ENCODE measurements around the gene SLC24A3.

Gene SLC24A3

GRCh38 chr20:19392344-19393130 lies 180.1 kb downstream of the SLC24A3 start:
- Histone ChIP-seq H3K36me3 (ENCODE audit: control insufficient read depth, insufficient read depth, low read length) (no peaks in the 10 kb centered on the region), H3K4me1 (ENCODE audit: control insufficient read depth, insufficient read depth, low read length) (no peaks in the 10 kb centered on the region), H3K27me3 (ENCODE audit: control insufficient read depth, insufficient read depth, low read length) (no peaks in the 10 kb centered on the region), H3K27ac (ENCODE audit: low read depth, low read length) (no peak overlapping the region), H3K9me3 (ENCODE audit: control insufficient read depth, insufficient read depth, low read depth, low read length) (no peaks in the 10 kb centered on the region; the same call in 1 of the 2 replicates), H3K4me3 (ENCODE audit: low read depth, low read length) (no peak overlapping the region), H3K9ac (ENCODE audit: low read length) (no peak overlapping the region)

DNA sequence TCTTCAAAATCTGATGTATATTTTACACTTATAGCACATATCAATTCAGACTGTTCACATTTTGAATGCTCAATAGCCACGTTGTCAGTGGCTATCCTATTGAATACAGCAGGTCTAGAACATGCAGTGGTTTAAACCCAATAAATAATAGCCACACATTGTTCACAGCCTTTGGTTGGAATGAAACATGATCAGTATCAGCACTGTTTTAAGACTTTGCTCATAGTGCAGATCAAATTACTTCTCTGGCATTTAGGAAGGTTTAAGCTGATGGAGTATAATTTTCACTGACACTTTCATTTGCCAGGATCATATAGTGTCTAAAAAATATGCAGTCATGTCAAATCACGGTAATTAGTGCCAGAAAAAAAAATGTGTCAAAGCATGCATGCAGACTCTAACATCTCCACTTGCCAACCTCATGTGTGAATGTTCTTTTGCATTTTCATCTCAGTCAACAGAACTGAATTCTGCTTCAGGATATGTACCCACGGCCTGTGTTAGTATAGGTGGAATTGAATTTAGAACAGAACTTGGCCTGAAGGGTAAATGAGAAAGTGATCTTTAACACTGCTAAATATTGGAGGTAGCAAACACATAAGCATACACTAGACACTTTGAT lies 184.1 kb downstream of the SLC24A3 start:
- H3K9ac ChIP-seq (ENCODE audit: low read length) = no peak overlapping the region
- H3K36me3 ChIP-seq (ENCODE audit: control insufficient read depth, insufficient read depth, low read length) = no peaks in the 10 kb centered on the region
- no peaks in the 10 kb centered on the region for H3K4me1 ChIP-seq (ENCODE audit: control insufficient read depth, insufficient read depth, low read length)
- no peak overlapping the region for H3K27ac ChIP-seq (ENCODE audit: low read depth, low read length)
- peaks cover 9% of the 10 kb centered on the region; the same call in 1 of the 2 replicates for H3K9me3 ChIP-seq (ENCODE audit: control insufficient read depth, insufficient read depth, low read depth, low read length)
- no peaks in the 10 kb centered on the region for H3K27me3 ChIP-seq (ENCODE audit: control insufficient read depth, insufficient read depth, low read length)
- H3K4me3 ChIP-seq (ENCODE audit: low read depth, low read length) = no peak overlapping the region

DNA sequence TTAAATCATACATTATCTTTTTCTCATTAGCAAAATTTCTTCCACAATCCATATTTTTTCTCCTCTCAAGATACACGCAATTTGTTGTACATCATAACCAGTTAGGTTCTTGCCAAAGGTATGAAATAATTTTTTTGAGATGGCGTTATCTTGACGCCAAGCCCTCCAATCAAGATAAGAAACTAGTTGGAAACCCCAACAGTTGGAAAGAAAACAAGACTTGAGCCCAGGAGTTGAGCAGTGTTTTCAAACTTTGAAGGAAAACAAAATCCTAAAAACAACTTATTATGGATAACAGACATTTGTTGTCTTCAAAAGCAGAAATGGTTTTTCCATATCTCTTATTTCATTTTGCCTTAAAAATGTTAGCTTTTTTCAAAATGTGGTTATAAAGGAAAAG lies 184.8 kb downstream of the SLC24A3 start:
- H3K9me3 ChIP-seq (ENCODE audit: control insufficient read depth, insufficient read depth, low read depth, low read length) = peaks cover 9% of the 10 kb centered on the region; the same call in 1 of the 2 replicates
- no peaks in the 10 kb centered on the region for H3K27me3 ChIP-seq (ENCODE audit: control insufficient read depth, insufficient read depth, low read length)
- no peak overlapping the region for H3K9ac ChIP-seq (ENCODE audit: low read length)
- H3K36me3 ChIP-seq (ENCODE audit: control insufficient read depth, insufficient read depth, low read length) = no peaks in the 10 kb centered on the region
- H3K27ac ChIP-seq (ENCODE audit: low read depth, low read length) = no peak overlapping the region
- no peak overlapping the region for H3K4me3 ChIP-seq (ENCODE audit: low read depth, low read length)
- H3K4me1 ChIP-seq (ENCODE audit: control insufficient read depth, insufficient read depth, low read length) = no peaks in the 10 kb centered on the region

DNA sequence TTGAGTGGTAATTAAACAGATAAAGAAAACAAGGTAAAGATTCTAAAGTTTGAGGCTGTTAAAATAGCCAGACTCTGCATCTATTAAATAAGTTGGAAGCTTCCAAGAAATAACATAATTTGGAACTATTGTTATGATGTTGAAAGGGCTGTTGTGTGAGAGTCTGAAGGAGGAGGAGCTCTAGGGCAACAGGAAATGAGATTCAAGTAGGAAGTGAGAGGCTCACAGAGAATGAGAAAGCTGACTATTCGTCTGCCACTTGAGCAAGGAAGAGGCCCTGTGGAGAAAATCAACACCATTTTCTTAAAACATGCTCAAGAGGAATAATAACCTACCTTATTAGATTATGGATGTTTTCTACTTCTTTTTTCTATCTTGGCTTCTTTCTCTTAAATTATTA lies 185.2 kb downstream of the SLC24A3 start:
- Histone ChIP-seq H3K4me1 (ENCODE audit: control insufficient read depth, insufficient read depth, low read length) (no peaks in the 10 kb centered on the region), H3K36me3 (ENCODE audit: control insufficient read depth, insufficient read depth, low read length) (no peaks in the 10 kb centered on the region), H3K9ac (ENCODE audit: low read length) (no peak overlapping the region), H3K27ac (ENCODE audit: low read depth, low read length) (no peak overlapping the region), H3K4me3 (ENCODE audit: low read depth, low read length) (no peak overlapping the region), H3K27me3 (ENCODE audit: control insufficient read depth, insufficient read depth, low read length) (no peaks in the 10 kb centered on the region), H3K9me3 (ENCODE audit: control insufficient read depth, insufficient read depth, low read depth, low read length) (peaks cover 9% of the 10 kb centered on the region; the same call in 1 of the 2 replicates)

DNA sequence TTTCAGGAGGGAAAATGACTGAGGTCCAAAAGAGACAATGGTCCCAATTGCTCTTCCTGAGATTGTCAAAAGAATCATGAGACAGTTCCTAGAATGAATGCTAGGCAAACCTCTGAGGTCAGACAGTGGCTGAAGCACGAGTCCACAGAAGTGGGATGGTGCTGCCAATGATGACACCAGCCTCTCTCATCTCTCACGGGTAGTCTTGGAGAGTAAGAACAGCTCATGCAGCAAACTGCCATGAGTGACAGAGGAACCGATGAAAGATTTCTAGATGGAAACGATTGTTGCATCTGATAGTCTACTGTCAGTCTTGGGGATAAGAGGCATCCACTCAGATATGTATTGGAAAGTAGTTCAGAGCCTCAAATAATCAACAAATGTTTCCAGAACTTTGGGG lies 188.7 kb downstream of the SLC24A3 start:
- H3K9ac ChIP-seq (ENCODE audit: low read length) = no peak overlapping the region
- no peak overlapping the region for H3K4me3 ChIP-seq (ENCODE audit: low read depth, low read length)
- H3K4me1 ChIP-seq (ENCODE audit: control insufficient read depth, insufficient read depth, low read length) = no peaks in the 10 kb centered on the region
- H3K9me3 ChIP-seq (ENCODE audit: control insufficient read depth, insufficient read depth, low read depth, low read length) = peaks cover 9% of the 10 kb centered on the region; the same call in 1 of the 2 replicates
- no peaks in the 10 kb centered on the region for H3K36me3 ChIP-seq (ENCODE audit: control insufficient read depth, insufficient read depth, low read length)
- no peak overlapping the region for H3K27ac ChIP-seq (ENCODE audit: low read depth, low read length)
- H3K27me3 ChIP-seq (ENCODE audit: control insufficient read depth, insufficient read depth, low read length) = no peaks in the 10 kb centered on the region

- no peak overlapping the region for H3K9ac ChIP-seq (ENCODE audit: low read length)
- no peak overlapping the region for H3K4me3 ChIP-seq (ENCODE audit: low read depth, low read length)
- H3K4me1 ChIP-seq (ENCODE audit: control insufficient read depth, insufficient read depth, low read length) = no peaks in the 10 kb centered on the region
- H3K27me3 ChIP-seq (ENCODE audit: control insufficient read depth, insufficient read depth, low read length) = no peaks in the 10 kb centered on the region
- no peaks in the 10 kb centered on the region for H3K36me3 ChIP-seq (ENCODE audit: control insufficient read depth, insufficient read depth, low read length)
- H3K9me3 ChIP-seq (ENCODE audit: control insufficient read depth, insufficient read depth, low read depth, low read length) = peaks cover 4% of the 10 kb centered on the region; the same call in 1 of the 2 replicates
- H3K27ac ChIP-seq (ENCODE audit: low read depth, low read length) = no peak overlapping the region
These were observed 191.1 kb downstream of the SLC24A3 start for GRCh38 chr20:19403549-19403948.

DNA sequence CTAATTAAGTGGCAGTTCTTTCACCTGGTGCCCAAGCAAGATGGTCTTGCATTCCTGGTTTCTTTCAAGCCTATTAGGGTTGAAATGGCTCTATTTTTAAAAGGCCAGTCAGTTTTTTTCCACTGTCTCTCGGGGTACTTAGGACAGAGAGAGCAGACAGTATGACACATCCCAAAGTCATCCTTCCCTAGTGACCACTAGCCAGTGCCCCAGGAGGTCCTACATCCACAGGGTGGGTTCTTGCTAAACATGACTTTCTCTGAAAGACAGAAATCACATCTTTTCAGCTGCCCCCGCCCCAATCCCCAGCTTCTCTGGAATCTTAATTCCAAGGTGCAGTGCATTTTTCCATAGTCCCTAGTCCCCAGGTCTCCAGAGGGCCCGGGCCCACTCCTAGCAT lies 192.4 kb downstream of the SLC24A3 start:
- Histone ChIP-seq H3K27me3 (ENCODE audit: control insufficient read depth, insufficient read depth, low read length) (no peaks in the 10 kb centered on the region), H3K4me3 (ENCODE audit: low read depth, low read length) (no peak overlapping the region), H3K4me1 (ENCODE audit: control insufficient read depth, insufficient read depth, low read length) (peaks cover 3% of the 10 kb centered on the region; the same call in 1 of the 2 replicates), H3K9me3 (ENCODE audit: control insufficient read depth, insufficient read depth, low read depth, low read length) (no peaks in the 10 kb centered on the region), H3K9ac (ENCODE audit: low read length) (no peak overlapping the region), H3K36me3 (ENCODE audit: control insufficient read depth, insufficient read depth, low read length) (no peaks in the 10 kb centered on the region), H3K27ac (ENCODE audit: low read depth, low read length) (no peak overlapping the region)

DNA sequence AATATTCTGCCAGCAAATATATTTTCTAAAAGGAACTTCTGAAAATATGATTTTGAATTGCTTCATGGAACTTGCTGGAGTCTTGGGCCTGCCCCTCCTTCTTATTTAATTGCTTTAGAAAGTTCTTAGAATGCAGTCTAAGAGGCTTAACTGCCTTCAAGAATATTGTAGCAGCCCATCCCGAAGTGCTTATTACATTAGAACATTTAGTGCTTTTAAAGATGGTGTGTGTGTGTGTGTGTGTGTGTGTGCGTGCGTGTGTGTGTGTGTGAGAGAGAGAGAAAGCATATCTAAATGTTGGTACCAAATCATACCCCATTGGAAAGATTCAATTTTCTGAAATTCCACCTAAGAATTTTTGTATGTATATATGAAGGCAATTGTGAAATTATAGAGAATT lies 193.5 kb downstream of the SLC24A3 start:
- H3K9me3 ChIP-seq (ENCODE audit: control insufficient read depth, insufficient read depth, low read depth, low read length) = no peaks in the 10 kb centered on the region
- no peaks in the 10 kb centered on the region for H3K27me3 ChIP-seq (ENCODE audit: control insufficient read depth, insufficient read depth, low read length)
- peaks cover 3% of the 10 kb centered on the region; the same call in 1 of the 2 replicates for H3K4me1 ChIP-seq (ENCODE audit: control insufficient read depth, insufficient read depth, low read length)
- no peak overlapping the region for H3K9ac ChIP-seq (ENCODE audit: low read length)
- H3K27ac ChIP-seq (ENCODE audit: low read depth, low read length) = no peak overlapping the region
- H3K36me3 ChIP-seq (ENCODE audit: control insufficient read depth, insufficient read depth, low read length) = no peaks in the 10 kb centered on the region
- no peak overlapping the region for H3K4me3 ChIP-seq (ENCODE audit: low read depth, low read length)

GRCh38 chr20:19406381-19406780 lies 193.9 kb downstream of the SLC24A3 start:
- no peaks in the 10 kb centered on the region for H3K9me3 ChIP-seq (ENCODE audit: control insufficient read depth, insufficient read depth, low read depth, low read length)
- peaks cover 3% of the 10 kb centered on the region; the same call in 1 of the 2 replicates for H3K4me1 ChIP-seq (ENCODE audit: control insufficient read depth, insufficient read depth, low read length)
- no peak overlapping the region for H3K27ac ChIP-seq (ENCODE audit: low read depth, low read length)
- no peak overlapping the region for H3K4me3 ChIP-seq (ENCODE audit: low read depth, low read length)
- H3K27me3 ChIP-seq (ENCODE audit: control insufficient read depth, insufficient read depth, low read length) = no peaks in the 10 kb centered on the region
- no peaks in the 10 kb centered on the region for H3K36me3 ChIP-seq (ENCODE audit: control insufficient read depth, insufficient read depth, low read length)
- no peak overlapping the region for H3K9ac ChIP-seq (ENCODE audit: low read length)

GRCh38 chr20:19407196-19407595 lies 194.8 kb downstream of the SLC24A3 start:
- no peak overlapping the region for H3K4me3 ChIP-seq (ENCODE audit: low read depth, low read length)
- H3K9me3 ChIP-seq (ENCODE audit: control insufficient read depth, insufficient read depth, low read depth, low read length) = no peaks in the 10 kb centered on the region
- no peaks in the 10 kb centered on the region for H3K36me3 ChIP-seq (ENCODE audit: control insufficient read depth, insufficient read depth, low read length)
- H3K9ac ChIP-seq (ENCODE audit: low read length) = no peak overlapping the region
- H3K27ac ChIP-seq (ENCODE audit: low read depth, low read length) = no peak overlapping the region
- H3K27me3 ChIP-seq (ENCODE audit: control insufficient read depth, insufficient read depth, low read length) = no peaks in the 10 kb centered on the region
- H3K4me1 ChIP-seq (ENCODE audit: control insufficient read depth, insufficient read depth, low read length) = peaks cover 3% of the 10 kb centered on the region; the same call in 1 of the 2 replicates

DNA sequence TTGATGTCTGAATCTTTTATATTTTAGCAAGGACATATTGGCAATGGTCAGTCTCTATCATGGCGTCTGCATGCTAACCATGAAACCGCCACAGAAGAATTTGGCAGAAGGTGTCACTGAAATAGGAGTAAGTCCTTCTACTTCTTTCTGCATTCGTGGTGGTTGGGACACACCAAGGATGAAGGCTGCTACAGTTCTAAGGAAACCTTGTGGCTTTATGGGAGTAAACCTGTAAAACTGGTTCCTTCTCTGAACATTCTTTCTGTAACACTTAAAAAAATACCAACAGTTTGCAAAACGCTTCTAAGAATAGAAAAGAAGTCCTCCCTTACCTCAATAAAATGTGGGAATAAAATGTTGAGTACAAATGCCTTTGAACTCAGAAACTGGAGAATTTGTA lies 195.3 kb downstream of the SLC24A3 start:
- Histone ChIP-seq H3K9me3 (ENCODE audit: control insufficient read depth, insufficient read depth, low read depth, low read length) (no peaks in the 10 kb centered on the region), H3K27ac (ENCODE audit: low read depth, low read length) (no peak overlapping the region), H3K4me3 (ENCODE audit: low read depth, low read length) (no peak overlapping the region), H3K36me3 (ENCODE audit: control insufficient read depth, insufficient read depth, low read length) (no peaks in the 10 kb centered on the region), H3K4me1 (ENCODE audit: control insufficient read depth, insufficient read depth, low read length) (peaks cover 3% of the 10 kb centered on the region; the same call in 1 of the 2 replicates), H3K27me3 (ENCODE audit: control insufficient read depth, insufficient read depth, low read length) (no peaks in the 10 kb centered on the region), H3K9ac (ENCODE audit: low read length) (no peak overlapping the region)
